Measurements from ENCODE around the gene STAT2. TPM values are rescaled to one million over a fixed set of nuclear protein-coding genes. Genes with fewer than 3 reads are reported as not detected.

Gene STAT2
- total and polyA plus RNA-seq, 9 of the 15 experiments (the other 6 are each of a cell fraction or from before 2014, with no cell fraction given), result 15.5 to 46.9 (median 40.1) TPM

- FAIRE-seq, result no peak
- no peak overlapping the region for H2AFZ ChIP-seq (ENCODE audit: low read depth, low read length)
- no peaks in the 10 kb centered on the region for H4K20me1 ChIP-seq (replicated peaks; ENCODE audit: control insufficient read depth, insufficient read depth, low read length)
- 0 out of 4 replicates have a peak overlapping the region, but pooled peaks of 1 of the 2 experiments have one; percentile 36 for H3K9ac ChIP-seq (ENCODE audit: insufficient read depth in 1 of 2, low read depth in 2 of 2, low read length in 2 of 2)
- no TSS peak for BruUV-seq (replicated peaks)
- no peak overlapping the region for H3K4me2 ChIP-seq (ENCODE audit: insufficient read depth, low read length)
- CTCF ChIA-PET (ENCODE audit: low intra/inter-chr PET ratio), result no interaction called here
- no peak overlapping the region for H3K27ac ChIP-seq (ENCODE audit: extremely low read depth, low read depth, low read length)
- H3K9me3 ChIP-seq (replicated peaks; ENCODE audit: control insufficient read depth, insufficient read depth, low read depth, low read length), result no peaks in the 10 kb centered on the region
- no peak overlapping the region for H3K4me3 ChIP-seq
- peaks cover 77% of the 10 kb centered on the region; the same call in 2 of the 3 replicates for H3K36me3 ChIP-seq (ENCODE audit: control insufficient read depth, insufficient read depth, low read length)
- 72% methylated on average over 5 of the region's 7 CpGs for WGBS (ENCODE audit: insufficient coverage, low coverage, missing lambda C conversion rate)
- no peaks in the 10 kb centered on the region; a peak in 1 of 5 replicates for H3K4me1 ChIP-seq (replicated peaks in 1 of 2; ENCODE audit: control insufficient read depth in 2 of 2, insufficient read depth in 2 of 2, low read length in 2 of 2)
- H3K79me2 ChIP-seq (ENCODE audit: control insufficient read depth, insufficient read depth, low read length), result no peaks in the 10 kb centered on the region
- peak; percentile 73 for ATAC-seq
- peaks cover 4% of the 10 kb centered on the region for H3K9me1 ChIP-seq (ENCODE audit: control insufficient read depth, insufficient read depth, low read length)
- in situ Hi-C loops (cut with MboI) (no loop called here), intact Hi-C loops (cut with micrococcal nuclease) (no loop called here)
- POLR2A ChIA-PET, result interaction anchor here (0.9 to 19.4 kb wide), 3 partner anchors 4 to 14 kb away, joined by 3 to 274 read pairs (median 274); partner anchors contain the start of genes APOF, IL23A, PAN2 and STAT2
- peak in 1 of 4 experiments; percentile 43 for DNase-seq (ENCODE audit: extremely low read depth in 1 of 4, low spot score in 3 of 4)
- no peaks in the 10 kb centered on the region for H3K27me3 ChIP-seq (ENCODE audit: control insufficient read depth in 2 of 2, insufficient read depth in 2 of 2, low read length in 2 of 2)
- peak; percentile 64; the same call in 1 of the 2 replicates for TF ChIP-seq ZNF263 (CRISPR knock-in tag; IDR thresholded peaks at IDR 0.05; ENCODE audit: borderline replicate concordance)
- peak; percentile 42; the same call in 1 of the 2 replicates for TF ChIP-seq TFAP4 (CRISPR knock-in tag; IDR thresholded peaks at IDR 0.05; ENCODE audit: borderline replicate concordance)
- TF ChIP-seq RBFOX2 (IDR thresholded peaks at IDR 0.05; ENCODE audit: low read depth, low read length), result 0 out of 2 replicates have a peak, but pooled peaks have one; percentile 24
- TF ChIP-seq NR4A1 (CRISPR knock-in tag; IDR thresholded peaks at IDR 0.05), result no peak
- no peak for TF ChIP-seq NR4A1 (tag; IDR thresholded peaks at IDR 0.05)
- TF ChIP-seq TAF15 (IDR thresholded peaks at IDR 0.05; ENCODE audit: low read depth, low read length), result no peak
- TF ChIP-seq RAD21 (CRISPR knock-in tag; conservative IDR thresholded peaks at IDR 0.05 in 1 of 2, IDR thresholded peaks at IDR 0.05 in 1 of 2), result peak in 1 of 2 experiments; percentile 65; a peak in 2 of 4 replicates
- TF ChIP-seq REST (IDR thresholded peaks at IDR 0.05; ENCODE audit: borderline replicate concordance), result peak; percentile 53; the same call in 1 of the 2 replicates
- no peak for TF ChIP-seq REST (CRISPR knock-in tag; IDR thresholded peaks at IDR 0.05; ENCODE audit: low read depth)
- peak; percentile 44 to 58 (median 46) for TF ChIP-seq CTCF (IDR thresholded peaks at IDR 0.05 in 2 of 3, conservative IDR thresholded peaks at IDR 0.05 in 1 of 3; ENCODE audit: insufficient read depth in 2 of 3, low read depth in 1 of 3, low read length in 3 of 3)
- no peak for TF ChIP-seq NEUROD1 (IDR thresholded peaks at IDR 0.05; ENCODE audit: borderline replicate concordance, low read depth, low read length, partially characterized antibody)
Observed at GRCh38 chr12:56346675-56347074, 13.2 kb downstream of the STAT2 start.

All from K562 (cell line).